Rectal smooth muscle tissue (tissue), 1 donor: Measurements from ENCODE around the gene TBC1D22A.

Source experiments
- H3K27ac ChIP-seq: one replicate; pipeline ENCODE4 v1.7.0; 2013; ENCODE audit warnings: low read depth, low read length, inconsistent platforms
- H3K27me3 ChIP-seq: one replicate; pipeline ENCODE4 v1.7.0; 2013; ENCODE audit warnings: low read length; ENCODE audit not compliant: control insufficient read depth, insufficient read depth
- H3K36me3 ChIP-seq: one replicate; pipeline ENCODE4 v1.7.0; 2013; ENCODE audit warnings: low read length; ENCODE audit not compliant: control insufficient read depth, insufficient read depth
- H3K4me1 ChIP-seq: one replicate; pipeline ENCODE4 v1.7.0; 2013; ENCODE audit warnings: low read length; ENCODE audit not compliant: control insufficient read depth, insufficient read depth
- H3K4me3 ChIP-seq: one replicate; pipeline ENCODE4 v1.7.0; 2013; ENCODE audit warnings: low read length
- H3K9ac ChIP-seq: one replicate; pipeline ENCODE4 v1.7.0; 2013; ENCODE audit warnings: low read length

Gene TBC1D22A

DNA sequence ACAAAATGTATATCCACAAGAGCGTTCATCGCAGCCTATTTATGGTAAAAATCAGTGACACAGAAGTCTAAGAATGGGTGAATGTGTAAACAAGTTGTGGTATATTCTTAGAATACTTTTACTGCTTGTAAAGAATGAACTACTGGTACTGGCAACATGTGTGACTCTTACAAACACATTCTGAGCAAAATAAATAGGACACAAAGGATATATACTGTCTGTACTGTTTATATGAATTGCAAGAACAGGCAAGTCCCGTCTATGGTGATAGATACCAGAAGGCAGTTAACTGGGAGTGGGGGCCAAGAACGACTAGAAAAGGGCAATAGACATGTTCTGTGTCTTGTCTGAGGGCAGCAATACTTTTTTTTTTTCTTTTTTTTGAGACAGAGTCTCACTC is 112.6 kb downstream of the TBC1D22A start:
- H3K4me3 ChIP-seq, result no peak overlapping the region
- no peaks in the 10 kb centered on the region for H3K27me3 ChIP-seq
- no peaks in the 10 kb centered on the region for H3K4me1 ChIP-seq
- H3K9ac ChIP-seq, result no peak overlapping the region
- no peaks in the 10 kb centered on the region for H3K36me3 ChIP-seq
- no peak overlapping the region for H3K27ac ChIP-seq

DNA sequence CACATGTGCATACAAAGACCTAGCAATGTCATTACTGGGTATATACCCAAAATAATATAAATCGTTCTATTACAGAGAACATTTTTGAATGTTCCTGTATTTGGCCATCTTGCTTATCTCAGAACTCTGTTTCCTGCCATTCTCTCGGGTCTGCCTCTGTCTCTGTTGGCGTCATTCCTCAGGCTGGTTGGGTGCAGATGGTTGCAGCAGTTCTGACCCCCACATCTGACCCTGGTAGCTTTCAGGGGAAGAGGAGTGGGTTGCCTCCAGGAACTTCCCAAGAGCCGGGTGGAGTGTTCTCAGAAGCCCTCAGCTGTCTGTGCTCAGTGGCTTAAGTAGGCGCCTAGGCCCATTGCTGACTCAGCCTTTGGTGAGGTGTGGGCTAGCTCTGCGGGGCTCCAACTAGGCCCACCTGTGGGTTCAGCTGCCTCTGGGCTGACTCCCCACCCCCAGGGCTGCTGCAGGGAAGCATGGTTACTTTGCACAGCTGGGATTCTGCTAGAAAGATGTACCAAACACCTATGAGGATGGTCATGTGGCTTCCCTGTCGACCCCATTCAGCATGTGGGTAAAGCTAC is 114.0 kb downstream of the TBC1D22A start:
- no peaks in the 10 kb centered on the region for H3K36me3 ChIP-seq
- no peaks in the 10 kb centered on the region for H3K4me1 ChIP-seq
- H3K4me3 ChIP-seq, result no peak overlapping the region
- H3K27ac ChIP-seq, result no peak overlapping the region
- H3K27me3 ChIP-seq, result no peaks in the 10 kb centered on the region
- no peak overlapping the region for H3K9ac ChIP-seq

DNA sequence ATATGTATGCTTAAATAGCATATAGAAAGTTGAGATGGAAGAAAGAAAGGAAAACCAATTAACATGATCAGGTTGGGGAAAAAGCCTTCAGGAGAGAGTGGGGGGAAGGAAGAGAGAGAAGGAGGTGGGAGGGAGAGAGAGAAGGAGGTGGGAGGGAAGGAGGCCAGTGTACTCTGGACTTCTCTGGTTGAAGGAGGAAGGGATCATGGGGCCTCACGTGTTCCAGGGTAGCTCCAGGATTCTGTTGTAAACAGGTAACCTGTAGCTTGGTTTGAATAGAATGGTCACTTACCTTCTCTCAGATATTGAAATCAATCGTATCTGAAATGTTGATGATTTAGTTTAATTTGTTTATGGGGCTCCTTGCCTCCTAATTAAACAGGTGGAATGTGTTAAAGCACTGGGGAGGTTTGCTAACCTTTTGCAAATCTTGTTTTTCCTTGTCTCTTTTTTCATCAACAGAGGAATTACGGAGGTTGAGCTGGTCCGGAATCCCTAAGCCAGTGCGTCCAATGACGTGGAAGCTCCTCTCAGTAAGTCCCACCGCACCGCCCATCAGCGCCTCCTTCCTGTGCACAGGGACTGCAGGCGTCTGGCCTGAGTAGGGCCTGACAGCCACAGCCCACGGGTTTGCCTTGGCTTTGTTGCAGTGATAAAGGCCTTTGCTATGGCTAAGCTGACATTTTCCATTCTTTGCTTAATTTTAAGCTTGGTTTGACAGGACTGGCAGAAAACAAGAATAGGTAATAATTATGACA is 115.9 kb downstream of the TBC1D22A start:
- no peaks in the 10 kb centered on the region for H3K27me3 ChIP-seq
- H3K9ac ChIP-seq, result no peak overlapping the region
- no peaks in the 10 kb centered on the region for H3K4me1 ChIP-seq
- H3K27ac ChIP-seq, result no peak overlapping the region
- H3K36me3 ChIP-seq, result no peaks in the 10 kb centered on the region
- H3K4me3 ChIP-seq, result no peak overlapping the region

DNA sequence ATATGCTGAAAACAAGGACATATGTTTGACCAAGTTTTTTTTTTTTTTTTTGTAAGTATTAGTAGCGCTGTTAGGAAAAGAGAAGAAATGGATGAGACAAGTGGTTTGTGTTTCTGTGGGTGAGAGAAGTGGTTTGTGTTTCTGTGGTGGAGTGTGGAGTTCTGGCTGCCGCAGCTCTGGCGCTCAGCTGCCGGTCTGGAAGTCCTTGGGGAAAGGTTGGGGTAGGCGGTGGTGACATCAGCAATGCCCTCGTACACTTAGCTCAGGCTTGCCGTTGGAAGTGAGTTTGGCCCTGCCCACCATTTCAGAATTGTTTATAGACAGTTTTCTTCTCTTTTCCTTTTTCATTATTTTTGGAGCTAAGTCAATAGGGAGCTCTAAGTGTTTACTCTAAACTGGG is 116.6 kb downstream of the TBC1D22A start:
- H3K4me3 ChIP-seq, result no peak overlapping the region
- H3K36me3 ChIP-seq, result no peaks in the 10 kb centered on the region
- no peak overlapping the region for H3K9ac ChIP-seq
- no peaks in the 10 kb centered on the region for H3K27me3 ChIP-seq
- H3K4me1 ChIP-seq, result no peaks in the 10 kb centered on the region
- H3K27ac ChIP-seq, result no peak overlapping the region

DNA sequence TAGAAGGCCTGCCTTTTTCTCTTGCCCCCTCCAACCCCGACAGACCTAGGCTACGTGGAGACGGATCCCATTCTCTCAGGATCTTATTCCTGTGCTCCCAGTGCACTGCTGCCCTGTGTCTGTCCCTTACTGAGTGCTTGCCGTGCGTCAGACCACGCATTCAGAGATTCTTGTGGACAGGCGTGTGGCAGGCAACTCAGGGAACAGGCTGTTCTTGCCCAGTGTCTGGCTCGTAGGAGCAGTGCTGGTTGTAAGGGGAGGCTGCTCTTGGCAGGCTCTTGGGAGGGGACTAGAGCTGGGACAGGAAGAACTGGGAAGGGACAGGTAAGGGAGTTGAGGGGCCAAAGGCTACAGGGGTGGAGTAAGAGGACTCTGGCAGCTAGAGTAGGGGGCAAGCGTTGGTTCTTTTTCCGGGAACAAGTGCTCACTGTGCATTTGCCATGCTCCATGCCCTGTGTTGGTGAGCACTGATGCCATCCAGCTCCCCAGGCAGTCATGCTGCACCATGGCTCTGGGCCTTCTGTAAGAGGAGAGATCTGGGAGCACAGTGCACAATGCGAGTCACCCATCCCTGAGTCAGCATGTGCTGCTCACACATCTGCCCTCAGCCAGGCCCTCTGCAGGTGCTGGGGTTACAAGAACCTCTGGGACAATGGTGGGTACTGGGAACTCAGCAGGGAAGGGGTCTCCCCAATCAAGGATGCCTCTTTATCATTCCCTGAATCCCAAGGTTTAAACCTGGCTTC is 119.1 kb downstream of the TBC1D22A start:
- no peaks in the 10 kb centered on the region for H3K36me3 ChIP-seq
- no peaks in the 10 kb centered on the region for H3K27me3 ChIP-seq
- H3K4me3 ChIP-seq, result no peak overlapping the region
- no peak overlapping the region for H3K27ac ChIP-seq
- H3K4me1 ChIP-seq, result no peaks in the 10 kb centered on the region
- no peak overlapping the region for H3K9ac ChIP-seq

DNA sequence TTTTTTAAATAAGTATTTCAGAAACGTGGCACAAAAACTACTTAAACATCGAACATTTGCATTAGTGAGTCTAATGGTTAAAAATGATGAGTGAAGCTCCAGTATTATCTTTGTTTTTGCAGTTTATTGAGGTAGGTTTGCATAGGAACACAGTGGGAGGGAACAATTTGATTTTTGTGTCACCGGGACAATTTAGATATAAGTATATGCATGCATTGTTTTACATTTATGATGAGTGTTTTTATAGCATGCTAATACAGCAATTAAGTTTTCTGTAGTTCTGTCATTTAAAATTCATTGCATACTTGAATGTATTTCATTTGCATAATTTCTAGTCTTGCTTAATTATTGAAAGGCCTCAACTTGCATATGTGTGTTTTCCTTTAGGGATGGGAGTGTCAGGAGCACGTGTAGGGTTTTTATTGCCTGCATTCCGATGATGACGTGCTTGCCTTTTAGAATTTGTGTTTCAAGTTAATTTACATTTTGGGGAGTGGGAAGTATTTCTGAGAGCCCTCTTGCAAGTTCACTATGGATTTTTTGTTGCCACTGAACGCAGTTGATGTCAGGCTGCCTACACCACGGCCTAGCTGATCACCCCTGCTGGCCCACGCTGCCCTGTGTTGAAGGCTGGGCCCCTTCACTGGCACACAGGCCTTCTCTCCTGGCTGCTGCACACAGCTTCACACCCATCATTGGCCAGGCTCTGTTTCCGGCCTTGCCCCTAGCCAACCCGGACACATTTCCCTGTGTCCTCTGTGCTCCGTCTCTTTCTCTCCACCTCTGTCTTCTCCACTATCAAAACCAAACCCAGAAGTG is 120.9 kb downstream of the TBC1D22A start:
- no peak overlapping the region for H3K9ac ChIP-seq
- H3K27ac ChIP-seq, result no peak overlapping the region
- no peaks in the 10 kb centered on the region for H3K4me1 ChIP-seq
- H3K27me3 ChIP-seq, result no peaks in the 10 kb centered on the region
- H3K4me3 ChIP-seq, result no peak overlapping the region
- H3K36me3 ChIP-seq, result no peaks in the 10 kb centered on the region

DNA sequence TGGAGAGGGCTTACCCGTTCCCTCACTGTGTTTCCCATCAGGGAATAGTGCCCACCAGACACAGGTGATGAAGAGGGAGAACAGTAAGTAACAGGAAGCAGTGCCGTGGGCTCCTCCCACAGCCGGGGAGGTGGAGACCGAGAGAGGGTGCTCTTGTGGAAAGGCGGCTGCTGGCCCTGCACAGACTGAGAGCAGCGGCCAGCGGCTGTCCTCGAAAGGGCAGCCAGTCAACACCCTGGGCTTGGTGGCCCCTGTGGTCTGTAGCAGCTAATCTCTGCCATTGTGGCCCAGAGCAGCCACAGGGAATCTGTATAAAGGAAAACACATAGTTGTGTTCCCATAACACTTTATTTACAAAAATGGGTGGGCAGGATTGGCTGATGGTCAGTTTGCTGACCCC is 121.9 kb downstream of the TBC1D22A start:
- Histone ChIP-seq H3K4me3 (no peak overlapping the region), H3K27me3 (no peaks in the 10 kb centered on the region), H3K36me3 (no peaks in the 10 kb centered on the region), H3K9ac (no peak overlapping the region), H3K27ac (no peak overlapping the region), H3K4me1 (no peaks in the 10 kb centered on the region)

DNA sequence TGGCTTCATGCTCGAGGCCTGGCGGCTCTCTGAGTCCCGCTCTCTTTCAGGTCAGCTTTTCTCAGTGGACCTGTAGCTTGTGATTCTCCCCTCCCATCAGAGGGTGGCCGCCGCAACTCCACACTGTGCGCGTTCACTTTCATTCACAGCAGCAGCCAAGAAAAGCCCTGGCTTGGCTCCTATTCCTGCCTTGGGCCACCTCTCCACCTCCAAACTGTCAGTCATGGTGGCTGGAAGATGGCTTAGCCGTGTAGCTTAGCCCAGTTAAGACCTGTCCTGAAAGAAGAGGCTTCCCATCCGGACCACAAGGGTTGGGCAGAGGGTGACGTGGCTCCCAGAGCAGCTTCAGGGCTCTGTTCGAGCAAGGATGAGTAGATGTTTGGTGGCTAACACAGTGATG is 125.5 kb downstream of the TBC1D22A start:
- Histone ChIP-seq H3K9ac (no peak overlapping the region), H3K4me3 (no peak overlapping the region), H3K27me3 (no peaks in the 10 kb centered on the region), H3K36me3 (peaks cover 3% of the 10 kb centered on the region), H3K4me1 (no peaks in the 10 kb centered on the region), H3K27ac (no peak overlapping the region)

DNA sequence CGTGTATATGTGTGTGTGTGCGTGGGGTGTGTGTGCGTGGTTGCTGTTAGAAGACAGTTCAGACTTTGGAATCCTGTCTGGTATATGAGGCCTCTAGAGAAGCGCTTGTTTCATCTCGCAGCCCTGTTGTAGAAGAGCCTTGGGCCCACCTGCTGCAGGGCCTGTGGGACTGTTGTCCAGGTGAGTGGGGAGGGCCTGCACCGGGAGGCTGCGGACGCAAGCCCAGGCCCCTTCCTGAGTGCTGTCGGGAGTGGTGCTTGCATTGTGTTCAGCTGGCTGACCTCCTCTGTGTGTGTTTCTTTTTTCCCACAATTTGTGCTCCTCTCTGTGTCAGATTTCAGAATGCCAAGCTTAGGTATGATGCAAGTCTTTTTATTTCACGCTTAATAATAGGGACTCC is 128.4 kb downstream of the TBC1D22A start:
- peaks cover 10% of the 10 kb centered on the region for H3K4me1 ChIP-seq
- H3K9ac ChIP-seq, result no peak overlapping the region
- H3K27ac ChIP-seq, result no peak overlapping the region
- H3K36me3 ChIP-seq, result peaks cover 12% of the 10 kb centered on the region
- no peaks in the 10 kb centered on the region for H3K27me3 ChIP-seq
- no peak overlapping the region for H3K4me3 ChIP-seq

DNA sequence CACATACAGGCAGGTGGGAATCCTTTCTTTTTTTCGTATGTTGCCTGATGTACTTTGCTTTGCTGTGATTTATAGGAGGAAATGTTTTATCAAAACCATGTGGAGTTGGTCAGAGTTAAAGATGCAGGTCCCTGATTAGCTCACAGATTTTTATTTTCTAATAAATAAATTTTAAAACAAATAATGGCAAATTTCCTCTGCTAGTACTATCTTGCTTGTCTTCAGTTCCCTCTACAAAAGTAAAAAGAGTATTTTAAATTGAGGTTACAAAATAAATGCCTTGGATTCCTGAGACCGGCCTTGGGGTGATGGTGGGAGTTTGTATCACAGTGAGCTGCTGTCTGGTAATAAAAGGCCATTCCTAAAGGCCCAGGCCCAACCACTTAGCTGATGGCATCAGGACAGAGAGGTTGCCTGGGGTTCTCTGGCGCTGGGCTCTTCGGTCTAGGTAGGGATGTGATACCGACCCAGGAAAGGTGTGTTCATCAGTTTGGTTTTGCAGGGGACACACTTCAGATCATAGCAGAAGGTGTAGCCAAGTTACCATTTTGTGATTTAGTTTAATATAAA is 129.0 kb downstream of the TBC1D22A start:
- no peaks in the 10 kb centered on the region for H3K27me3 ChIP-seq
- H3K9ac ChIP-seq, result no peak overlapping the region
- peaks cover 10% of the 10 kb centered on the region for H3K4me1 ChIP-seq
- H3K4me3 ChIP-seq, result no peak overlapping the region
- H3K36me3 ChIP-seq, result peaks cover 12% of the 10 kb centered on the region
- H3K27ac ChIP-seq, result no peak overlapping the region

DNA sequence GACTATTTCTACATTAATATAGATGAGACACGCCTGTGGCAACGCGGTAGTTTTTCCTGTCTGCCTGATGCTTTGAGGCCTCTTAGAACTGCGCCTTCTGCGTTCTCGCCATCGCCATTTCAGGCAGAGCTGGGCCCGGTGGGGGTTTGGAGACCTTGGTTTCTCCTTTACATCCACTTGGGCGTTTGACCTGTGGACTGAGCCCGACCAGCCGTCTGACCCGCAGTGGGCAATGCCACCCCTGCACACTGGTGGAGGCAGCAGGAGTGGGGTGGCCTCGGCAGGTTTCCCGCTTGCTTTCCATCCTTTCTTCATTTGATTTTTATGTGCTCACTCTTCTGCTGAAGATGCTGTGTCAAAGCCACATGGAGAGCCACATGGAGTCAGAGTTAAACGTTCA is 130.4 kb downstream of the TBC1D22A start:
- H3K36me3 ChIP-seq, result peaks cover 12% of the 10 kb centered on the region
- H3K4me3 ChIP-seq, result no peak overlapping the region
- peaks cover 10% of the 10 kb centered on the region for H3K4me1 ChIP-seq
- no peaks in the 10 kb centered on the region for H3K27me3 ChIP-seq
- no peak overlapping the region for H3K9ac ChIP-seq
- H3K27ac ChIP-seq, result no peak overlapping the region
